Gastrocnemius medialis (tissue), 4 donors: Measurements from ENCODE around the gene C19orf38. TPM values are rescaled to one million over a fixed set of nuclear protein-coding genes. Genes with fewer than 3 reads are reported as not detected.

Source experiments
- ATAC-seq, 2 donors: fragments of 150-250 bp; one replicate each; pipeline ENCODE4 v1.9.1; 2016
- DNase-seq, 2 donors: peaks; one replicate each; pipeline ENCODE4 v3.0.0-alpha.2; 2019
- H3K27ac ChIP-seq, 4 donors: fragments of 200-600 bp; sonication (generic); 1 replicate in 1 of 4; 2 replicates in 3 of 4; pipeline ENCODE4 v1.5.1; 2016 to 2018; ENCODE audit warnings: mild to moderate bottlenecking in 2 of 4, moderate library complexity in 1 of 4
- H3K27me3 ChIP-seq, 3 donors: fragments of 200-600 bp; sonication (generic) in 2 of 3; 1 replicate in 1 of 3; 2 replicates in 2 of 3; pipeline versions ENCODE4 v1.5.1 to v1.6.0; 2016 to 2019; ENCODE audit warnings: mild to moderate bottlenecking in 1 of 3, moderate library complexity in 1 of 3
- H3K36me3 ChIP-seq, 2 donors: fragments of 200-600 bp; sonication (generic) in 1 of 2; one replicate each; pipeline ENCODE4 v1.5.1; 2017 to 2018
- H3K4me1 ChIP-seq, 2 donors: fragments of 200-600 bp; sonication (generic) in 1 of 2; one replicate each; pipeline ENCODE4 v1.5.1; 2016 to 2017; ENCODE audit warnings: mild to moderate bottlenecking in 2 of 2
- H3K4me3 ChIP-seq, 4 donors: fragments of 200-600 bp; sonication (generic) in 3 of 4; 1 replicate in 1 of 4; 2 replicates in 3 of 4; pipeline ENCODE4 v1.5.1; 2016 to 2019; ENCODE audit warnings: mild to moderate bottlenecking in 2 of 4
- H3K9me3 ChIP-seq, 3 donors: fragments of 200-600 bp; sonication (generic) in 2 of 3; 1 replicate in 1 of 3; 2 replicates in 2 of 3; pipeline ENCODE4 v1.5.1; 2016 to 2019
- POLR2A ChIP-seq, 2 donors: fragments of 450-650 bp; IDR thresholded peaks; one replicate each; pipeline ENCODE4 v1.6.1; 2017; ENCODE audit warnings: antibody characterized with exemption in 2 of 2, mild to moderate bottlenecking in 2 of 2, moderate library complexity in 2 of 2
- in situ Hi-C, 4 donors: fragments of 200-750 bp; cut with MboI; loops; one replicate each; pipeline versions ENCODE4 v1.15.0 to v1.8.0; 2017; ENCODE audit warnings: low sequenced_read_pairs in 4 of 4
- intact Hi-C: fragments of 100-400 bp; cut with DNase I; formaldehyde crosslinking; loops from one replicate; pipeline ENCODE4 v1.15.1; 2023; ENCODE audit warnings: low total_unique reads
- total RNA-seq, 4 donors: library from RNA; depleted of rRNA; stranded (reverse); fragments of >200 nt; gene quantifications; one replicate each; pipeline versions ENCODE4 v1.1.0 to v1.2.3, GENCODE V29; 2016
- TF ChIP-seq, protein P1 (sequence below), 5 experiments: fragments of 450-650 bp in 3 of 5; fragments of 200-600 bp in 2 of 5; sonication (generic) in 2 of 5; IDR thresholded peaks in 4 of 5; conservative IDR thresholded peaks in 1 of 5; 1 replicate in 4 of 5; 2 replicates in 1 of 5; pipeline ENCODE4 v1.5.1; 2016 to 2019; ENCODE audit warnings: antibody characterized with exemption in 5 of 5, mild to moderate bottlenecking in 3 of 5, moderate library complexity in 3 of 5

C19orf38 gene
- total RNA-seq, 4 donors from 2014 or later, result 1.4 to 3.9 (median 1.9) TPM

DNA sequence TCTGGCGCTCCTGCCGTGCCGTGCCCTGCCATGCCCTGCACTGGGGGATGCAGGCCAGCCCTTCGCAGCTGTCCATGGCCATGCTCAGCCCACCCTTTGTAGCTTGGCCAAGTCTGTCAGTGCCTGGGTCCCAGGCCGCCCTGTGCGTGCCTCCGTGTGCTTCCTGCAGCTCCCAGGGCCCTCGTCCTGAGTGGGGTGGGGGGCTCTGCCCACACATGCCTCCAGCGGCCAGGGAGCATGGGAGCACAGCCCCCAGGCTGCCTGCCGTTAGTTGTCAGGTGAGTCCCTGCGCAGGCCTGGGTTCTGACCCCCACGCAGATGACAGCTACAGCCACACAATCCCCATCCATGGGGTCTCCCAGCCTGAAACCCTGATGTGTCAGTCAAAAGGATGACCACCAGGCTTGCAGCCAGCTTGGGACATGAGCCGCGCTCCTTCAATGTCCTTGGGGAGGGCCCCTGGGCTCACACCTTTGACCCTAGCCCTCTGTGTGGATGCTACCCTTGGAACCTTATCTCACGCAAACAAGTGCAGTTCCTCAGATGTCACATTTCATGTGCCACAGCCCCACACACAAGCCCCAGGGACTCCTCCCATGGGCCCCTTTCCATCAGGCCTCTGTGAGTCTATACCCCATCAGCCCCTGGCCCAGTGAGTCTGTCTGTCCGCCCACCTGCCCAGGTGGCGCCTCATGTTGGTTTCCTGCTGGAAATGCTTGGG lies 36.7 kb upstream of the C19orf38 start:
- Histone ChIP-seq H3K4me3 (no peak overlapping the region), H3K36me3 (peaks cover 0 to 62% of the 10 kb centered on the region in 2 donors), H3K9me3 (no peaks in the 10 kb centered on the region), H3K4me1 (no peaks in the 10 kb centered on the region), H3K27me3 (no peaks in the 10 kb centered on the region), H3K27ac (no peak overlapping the region)
- no peak for DNase-seq
- TF ChIP-seq, protein P1, sequence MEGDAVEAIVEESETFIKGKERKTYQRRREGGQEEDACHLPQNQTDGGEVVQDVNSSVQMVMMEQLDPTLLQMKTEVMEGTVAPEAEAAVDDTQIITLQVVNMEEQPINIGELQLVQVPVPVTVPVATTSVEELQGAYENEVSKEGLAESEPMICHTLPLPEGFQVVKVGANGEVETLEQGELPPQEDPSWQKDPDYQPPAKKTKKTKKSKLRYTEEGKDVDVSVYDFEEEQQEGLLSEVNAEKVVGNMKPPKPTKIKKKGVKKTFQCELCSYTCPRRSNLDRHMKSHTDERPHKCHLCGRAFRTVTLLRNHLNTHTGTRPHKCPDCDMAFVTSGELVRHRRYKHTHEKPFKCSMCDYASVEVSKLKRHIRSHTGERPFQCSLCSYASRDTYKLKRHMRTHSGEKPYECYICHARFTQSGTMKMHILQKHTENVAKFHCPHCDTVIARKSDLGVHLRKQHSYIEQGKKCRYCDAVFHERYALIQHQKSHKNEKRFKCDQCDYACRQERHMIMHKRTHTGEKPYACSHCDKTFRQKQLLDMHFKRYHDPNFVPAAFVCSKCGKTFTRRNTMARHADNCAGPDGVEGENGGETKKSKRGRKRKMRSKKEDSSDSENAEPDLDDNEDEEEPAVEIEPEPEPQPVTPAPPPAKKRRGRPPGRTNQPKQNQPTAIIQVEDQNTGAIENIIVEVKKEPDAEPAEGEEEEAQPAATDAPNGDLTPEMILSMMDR (IDR thresholded peaks at IDR 0.05 in 4 of 5, conservative IDR thresholded peaks at IDR 0.05 in 1 of 5), result no peak
- TF ChIP-seq POLR2A (IDR thresholded peaks at IDR 0.05), result no peak
- no peak for ATAC-seq
- in situ Hi-C loops, result no loop called here
- intact Hi-C loops, result no loop called here

DNA sequence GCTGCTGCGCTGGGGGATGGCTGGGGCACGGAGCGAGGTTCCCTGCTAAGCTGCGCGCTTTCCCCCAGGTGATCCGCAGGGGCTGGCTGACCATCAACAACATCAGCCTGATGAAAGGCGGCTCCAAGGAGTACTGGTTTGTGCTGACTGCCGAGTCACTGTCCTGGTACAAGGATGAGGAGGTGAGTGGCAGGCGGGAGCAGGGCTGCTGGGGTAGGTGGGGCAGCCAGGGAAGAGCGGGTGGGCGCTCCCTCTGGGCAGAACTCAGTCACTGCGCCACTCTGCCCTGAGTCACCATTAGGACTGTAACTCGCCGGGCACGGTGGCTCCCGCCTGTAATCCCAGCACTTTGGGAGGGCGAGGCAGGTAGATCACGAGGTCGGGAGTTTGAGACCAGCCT lies 36.0 kb upstream of the C19orf38 start:
- no peak overlapping the region for H3K27ac ChIP-seq

DNA sequence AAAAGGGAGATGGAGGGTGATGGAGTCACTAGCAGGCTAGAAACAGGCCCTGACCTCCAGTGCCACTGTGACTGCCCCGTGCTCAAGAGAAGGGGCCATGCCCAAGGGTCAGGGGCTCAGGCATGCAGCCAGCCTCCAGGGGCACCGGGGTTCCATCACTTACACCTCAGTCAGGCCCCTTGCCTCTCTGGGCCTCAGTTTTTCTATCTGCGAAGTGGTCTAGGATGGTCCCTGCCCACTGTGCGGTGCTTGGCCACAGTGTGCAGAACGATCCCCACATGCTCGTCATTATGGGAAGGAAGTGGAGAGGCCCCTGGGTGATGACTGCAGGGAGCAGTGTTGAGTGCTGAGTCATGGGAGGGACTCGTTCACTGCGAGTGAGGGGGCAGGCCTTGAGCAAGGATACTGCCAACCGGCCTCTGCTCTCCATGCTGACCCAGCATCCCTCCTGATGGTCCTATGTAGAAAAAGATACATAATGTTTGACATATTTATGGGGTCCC lies 35.3 kb upstream of the C19orf38 start:
- no peak overlapping the region for H3K4me3 ChIP-seq
- ATAC-seq (peak in 1 of 2 donors; percentile 27), DNase-seq (peak in 1 of 2 donors; percentile 44)
- intact Hi-C loops, result no loop called here
- no peak for TF ChIP-seq POLR2A (IDR thresholded peaks at IDR 0.05)
- TF ChIP-seq, protein P1 (IDR thresholded peaks at IDR 0.05 in 4 of 5, conservative IDR thresholded peaks at IDR 0.05 in 1 of 5), result no peak
- peak overlapping the region in 3 of 4 donors; percentile 25 to 50 (median 30) for H3K27ac ChIP-seq
- H3K9me3 ChIP-seq, result no peaks in the 10 kb centered on the region
- H3K4me1 ChIP-seq, result no peaks in the 10 kb centered on the region
- H3K36me3 ChIP-seq, result peaks cover 0 to 57% of the 10 kb centered on the region in 2 donors
- in situ Hi-C loops, result no loop called here
- H3K27me3 ChIP-seq, result no peaks in the 10 kb centered on the region

More for the DNA sequence above, 36.0 kb upstream of the C19orf38 start:
- in situ Hi-C loops (no loop called here), intact Hi-C loops (no loop called here)
- no peaks in the 10 kb centered on the region for H3K27me3 ChIP-seq
- H3K36me3 ChIP-seq, result peaks cover 0 to 57% of the 10 kb centered on the region in 2 donors
- H3K9me3 ChIP-seq, result no peaks in the 10 kb centered on the region
- ATAC-seq, result no peak
- TF ChIP-seq, protein P1 (IDR thresholded peaks at IDR 0.05 in 4 of 5, conservative IDR thresholded peaks at IDR 0.05 in 1 of 5), result no peak
- no peak for TF ChIP-seq POLR2A (IDR thresholded peaks at IDR 0.05)
- no peak for DNase-seq
- H3K4me3 ChIP-seq, result no peak overlapping the region
- H3K4me1 ChIP-seq, result no peaks in the 10 kb centered on the region

DNA sequence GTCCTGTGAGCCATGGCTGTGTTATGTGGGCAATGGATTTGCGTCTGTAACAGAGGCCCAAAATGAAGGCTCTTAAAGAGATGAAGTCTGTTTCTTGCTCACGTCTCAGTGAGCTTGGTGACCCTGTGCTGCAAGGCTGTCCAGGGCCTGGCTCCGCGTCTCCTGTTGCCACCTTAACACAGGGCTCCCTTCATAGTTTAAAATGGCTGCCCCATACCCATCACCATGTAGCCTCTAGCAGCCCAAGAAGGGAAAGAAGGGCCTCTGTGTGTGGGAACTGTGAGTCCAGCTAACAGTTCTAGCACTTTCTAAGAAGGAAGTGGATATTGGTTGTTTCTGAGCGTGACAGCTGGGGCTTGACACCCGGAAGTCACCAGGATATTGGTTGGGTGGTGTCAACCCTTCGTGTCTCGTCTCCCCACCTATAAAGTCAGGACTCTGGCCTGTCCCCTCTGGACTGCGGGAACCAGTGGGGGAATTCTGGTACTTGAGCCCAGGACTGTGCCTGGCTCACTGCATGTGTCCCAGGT lies 33.1 kb upstream of the C19orf38 start:
- Histone ChIP-seq H3K4me1 (no peaks in the 10 kb centered on the region), H3K9me3 (no peaks in the 10 kb centered on the region), H3K27ac (peak overlapping the region in 1 of 4 donors; percentile 67), H3K27me3 (no peaks in the 10 kb centered on the region), H3K36me3 (peaks cover 0 to 43% of the 10 kb centered on the region in 2 donors), H3K4me3 (no peak overlapping the region)
- ATAC-seq (no peak), DNase-seq (no peak)
- TF ChIP-seq, protein P1 (IDR thresholded peaks at IDR 0.05 in 4 of 5, conservative IDR thresholded peaks at IDR 0.05 in 1 of 5), result no peak
- TF ChIP-seq POLR2A (IDR thresholded peaks at IDR 0.05), result no peak
- in situ Hi-C loops, result no loop called here
- intact Hi-C loops, result no loop called here
